ENCODE data around the gene HYAL2.

The HYAL2 gene

GRCh38 chr3:50276762-50277101 lies 45.8 kb downstream of the HYAL2 start:
- Histone ChIP-seq H3K4me2 (ENCODE audit: insufficient read depth, low read length, poor library complexity, severe bottlenecking) (no peak overlapping the region), H2AK5ac (ENCODE audit: low read depth, low read length) (peak overlapping the region; percentile 84), H2BK12ac (ENCODE audit: low read length) (peak overlapping the region; percentile 46), H3K27ac (replicated peaks; ENCODE audit: low read length) (no peak overlapping the region), H3K18ac (ENCODE audit: low read length) (peak overlapping the region; percentile 52), H2BK120ac (ENCODE audit: low read depth, low read length) (no peak overlapping the region), H4K91ac (ENCODE audit: low read depth, low read length, poor library complexity) (no peak overlapping the region), H3K4me1 (ENCODE audit: control insufficient read depth in 2 of 2, insufficient read depth in 1 of 2, low read depth in 1 of 2, low read length in 2 of 2) (peaks cover 9 to 13% of the 10 kb centered on the region in 2 donors), H3K14ac (ENCODE audit: low read length) (no peak overlapping the region), H3K27me3 (ENCODE audit: control insufficient read depth in 3 of 3, insufficient read depth in 3 of 3, low read depth in 1 of 3, low read length in 3 of 3) (peaks cover 9 to 41% (median 24%) of the 10 kb centered on the region in 3 experiments), H3K36me3 (replicated peaks in 1 of 2; ENCODE audit: control insufficient read depth in 2 of 2, insufficient read depth in 2 of 2, low read length in 2 of 2) (no peaks in the 10 kb centered on the region), H3K23ac (ENCODE audit: low read depth, low read length, poor library complexity) (no peak overlapping the region), H3K4ac (ENCODE audit: low read length) (no peak overlapping the region), H4K8ac (ENCODE audit: low read depth, low read length) (no peak overlapping the region), H2BK15ac (ENCODE audit: low read length) (no peak overlapping the region), H2AFZ (ENCODE audit: low read length) (no peak overlapping the region), H3K79me1 (ENCODE audit: low read depth, low read length) (peaks cover 4% of the 10 kb centered on the region), H3K9ac (ENCODE audit: low read depth, low read length, poor library complexity) (no peak overlapping the region), H3K4me3 (ENCODE audit: low read length in 2 of 2) (no peak overlapping the region), H3K9me3 (replicated peaks in 1 of 2; ENCODE audit: control insufficient read depth in 2 of 2, insufficient read depth in 1 of 2, low read depth in 1 of 2, low read length in 2 of 2) (peaks cover 0 to 4% of the 10 kb centered on the region in 2 donors), H2BK5ac (ENCODE audit: low read length) (peak overlapping the region; percentile 29)
- no peak for DNase-seq (ENCODE audit: low spot score)
- no CpG with 5 or more reads among the region's 17 CpGs for WGBS, 2 donors (ENCODE audit: extremely low coverage in 2 of 2, insufficient read length in 2 of 2, insufficient replicate concordance in 1 of 2)

- Histone ChIP-seq H3K27me3 (ENCODE audit: control insufficient read depth in 3 of 3, insufficient read depth in 3 of 3, low read depth in 1 of 3, low read length in 3 of 3) (peaks cover 9 to 41% (median 24%) of the 10 kb centered on the region in 3 experiments), H2BK15ac (ENCODE audit: low read length) (peak overlapping the region; percentile 99), H2AK5ac (ENCODE audit: low read depth, low read length) (peak overlapping the region; percentile 84), H3K4me3 (ENCODE audit: low read length in 2 of 2) (no peak overlapping the region), H2BK12ac (ENCODE audit: low read length) (peak overlapping the region; percentile 58), H3K9me3 (replicated peaks in 1 of 2; ENCODE audit: control insufficient read depth in 2 of 2, insufficient read depth in 1 of 2, low read depth in 1 of 2, low read length in 2 of 2) (peaks cover 0 to 4% of the 10 kb centered on the region in 2 donors), H3K9ac (ENCODE audit: low read depth, low read length, poor library complexity) (peak overlapping the region; percentile 44), H3K4ac (ENCODE audit: low read length) (no peak overlapping the region), H3K79me1 (ENCODE audit: low read depth, low read length) (peaks cover 4% of the 10 kb centered on the region), H2AFZ (ENCODE audit: low read length) (peak overlapping the region; percentile 86), H3K14ac (ENCODE audit: low read length) (peak overlapping the region; percentile 21), H4K8ac (ENCODE audit: low read depth, low read length) (no peak overlapping the region), H3K27ac (replicated peaks; ENCODE audit: low read length) (no peak overlapping the region), H4K91ac (ENCODE audit: low read depth, low read length, poor library complexity) (no peak overlapping the region), H2BK120ac (ENCODE audit: low read depth, low read length) (peak overlapping the region; percentile 10), H2BK5ac (ENCODE audit: low read length) (peak overlapping the region; percentile 42), H3K36me3 (replicated peaks in 1 of 2; ENCODE audit: control insufficient read depth in 2 of 2, insufficient read depth in 2 of 2, low read length in 2 of 2) (no peaks in the 10 kb centered on the region), H3K4me2 (ENCODE audit: insufficient read depth, low read length, poor library complexity, severe bottlenecking) (peak overlapping the region; percentile 18), H3K18ac (ENCODE audit: low read length) (peak overlapping the region; percentile 76), H3K4me1 (ENCODE audit: control insufficient read depth in 2 of 2, insufficient read depth in 1 of 2, low read depth in 1 of 2, low read length in 2 of 2) (peaks cover 9 to 13% of the 10 kb centered on the region in 2 donors), H3K23ac (ENCODE audit: low read depth, low read length, poor library complexity) (no peak overlapping the region)
- DNase-seq (ENCODE audit: low spot score): no peak
- WGBS, 2 donors (ENCODE audit: extremely low coverage in 2 of 2, insufficient read length in 2 of 2, insufficient replicate concordance in 1 of 2): no CpG with 5 or more reads among the region's 79 CpGs
Observed at GRCh38 chr3:50275996-50276761, 46.4 kb downstream of the HYAL2 start.

GRCh38 chr3:50275141-50275995 lies 47.2 kb downstream of the HYAL2 start:
- no peak overlapping the region for H4K91ac ChIP-seq (ENCODE audit: low read depth, low read length, poor library complexity)
- no peaks in the 10 kb centered on the region for H3K36me3 ChIP-seq (replicated peaks in 1 of 2; ENCODE audit: control insufficient read depth in 2 of 2, insufficient read depth in 2 of 2, low read length in 2 of 2)
- peak overlapping the region; percentile 72 for H4K8ac ChIP-seq (ENCODE audit: low read depth, low read length)
- peak overlapping the region; percentile 79 for H2AK5ac ChIP-seq (ENCODE audit: low read depth, low read length)
- H3K4ac ChIP-seq (ENCODE audit: low read length): no peak overlapping the region
- peak overlapping the region; percentile 98 for H3K18ac ChIP-seq (ENCODE audit: low read length)
- H2BK5ac ChIP-seq (ENCODE audit: low read length): peak overlapping the region; percentile 42
- peak overlapping the region; percentile 99 for H2BK15ac ChIP-seq (ENCODE audit: low read length)
- H2AFZ ChIP-seq (ENCODE audit: low read length): peak overlapping the region; percentile 86
- H3K4me1 ChIP-seq (ENCODE audit: control insufficient read depth in 2 of 2, insufficient read depth in 1 of 2, low read depth in 1 of 2, low read length in 2 of 2): peaks cover 9 to 13% of the 10 kb centered on the region in 2 donors
- peak overlapping the region; percentile 82 for H3K23ac ChIP-seq (ENCODE audit: low read depth, low read length, poor library complexity)
- no CpG with 5 or more reads among the region's 65 CpGs for WGBS, 2 donors (ENCODE audit: extremely low coverage in 2 of 2, insufficient read length in 2 of 2, insufficient replicate concordance in 1 of 2)
- H3K4me2 ChIP-seq (ENCODE audit: insufficient read depth, low read length, poor library complexity, severe bottlenecking): peak overlapping the region; percentile 78
- H3K9me3 ChIP-seq (replicated peaks in 1 of 2; ENCODE audit: control insufficient read depth in 2 of 2, insufficient read depth in 1 of 2, low read depth in 1 of 2, low read length in 2 of 2): peaks cover 0 to 4% of the 10 kb centered on the region in 2 donors
- peak overlapping the region; percentile 22 to 69 for H3K4me3 ChIP-seq (ENCODE audit: low read length in 2 of 2)
- H2BK120ac ChIP-seq (ENCODE audit: low read depth, low read length): peak overlapping the region; percentile 10
- peak overlapping the region; percentile 99 for H2BK12ac ChIP-seq (ENCODE audit: low read length)
- H3K14ac ChIP-seq (ENCODE audit: low read length): peak overlapping the region; percentile 96
- peak overlapping the region; percentile 79 for H3K9ac ChIP-seq (ENCODE audit: low read depth, low read length, poor library complexity)
- peaks cover 9 to 41% (median 24%) of the 10 kb centered on the region in 3 experiments for H3K27me3 ChIP-seq (ENCODE audit: control insufficient read depth in 3 of 3, insufficient read depth in 3 of 3, low read depth in 1 of 3, low read length in 3 of 3)
- peaks cover 4% of the 10 kb centered on the region for H3K79me1 ChIP-seq (ENCODE audit: low read depth, low read length)
- no peak for DNase-seq (ENCODE audit: low spot score)
- no peak overlapping the region for H3K27ac ChIP-seq (replicated peaks; ENCODE audit: low read length)
